ENCODE measurements around the gene RYR3. TPM values are rescaled to one million over a fixed set of nuclear protein-coding genes. Genes with fewer than 3 reads are reported as not detected.

RYR3 gene
- total RNA-seq, 1 experiment from 2014 or later, result not detected

GRCh38 chr15:33831646-33832045 is 520.9 kb downstream of the RYR3 start:
- H3K4me3 Mint-ChIP-seq (ENCODE audit: unreplicated experiment), result no peak overlapping the region
- ChIA-PET CTCF (interaction anchor here (0.6 to 1.9 kb wide), 3 partner anchors 14 to 106 kb away, joined by 3 to 6 read pairs (median 4); no protein-coding TSS in a partner anchor), POLR2A (no interaction called here)
- no peaks in the 10 kb centered on the region for H3K27me3 Mint-ChIP-seq (ENCODE audit: insufficient read depth, unreplicated experiment)
- H3K9me3 Mint-ChIP-seq (ENCODE audit: unreplicated experiment), result no peaks in the 10 kb centered on the region
- TF ChIP-seq CTCF (IDR thresholded peaks at IDR 0.05; ENCODE audit: unreplicated experiment), result no peak
- no TSS peak for BruUV-seq (replicated peaks)
- H3K4me1 Mint-ChIP-seq (ENCODE audit: insufficient read depth, unreplicated experiment), result no peaks in the 10 kb centered on the region
- no peak for DNase-seq (ENCODE audit: unreplicated experiment)
- H3K36me3 Mint-ChIP-seq (ENCODE audit: insufficient read depth, unreplicated experiment), result no peaks in the 10 kb centered on the region
- intact Hi-C loops (cut with micrococcal nuclease), result no loop called here
- H3K27ac Mint-ChIP-seq (ENCODE audit: low read depth, unreplicated experiment), result no peak overlapping the region

GRCh38 chr15:33834892-33835743 is 524.4 kb downstream of the RYR3 start:
- intact Hi-C loops (cut with micrococcal nuclease), result no loop called here
- no peak overlapping the region for H3K27ac Mint-ChIP-seq (ENCODE audit: low read depth, unreplicated experiment)
- ChIA-PET CTCF (interaction anchor here (0.7 kb wide), 1 partner anchor 13 kb away, joined by 3 read pairs; no protein-coding TSS in a partner anchor), POLR2A (no interaction called here)
- TF ChIP-seq CTCF (IDR thresholded peaks at IDR 0.05; ENCODE audit: unreplicated experiment), result no peak
- no peak for DNase-seq (ENCODE audit: unreplicated experiment)
- no peak overlapping the region for H3K4me3 Mint-ChIP-seq (ENCODE audit: unreplicated experiment)
- H3K9me3 Mint-ChIP-seq (ENCODE audit: unreplicated experiment), result no peaks in the 10 kb centered on the region
- H3K4me1 Mint-ChIP-seq (ENCODE audit: insufficient read depth, unreplicated experiment), result peaks cover 13% of the 10 kb centered on the region
- H3K27me3 Mint-ChIP-seq (ENCODE audit: insufficient read depth, unreplicated experiment), result no peaks in the 10 kb centered on the region
- H3K36me3 Mint-ChIP-seq (ENCODE audit: insufficient read depth, unreplicated experiment), result no peaks in the 10 kb centered on the region
- no TSS peak for BruUV-seq (replicated peaks)

GRCh38 chr15:33837294-33837693 is 526.5 kb downstream of the RYR3 start:
- ChIA-PET CTCF (interaction anchor here (0.5 kb wide), 1 partner anchor 26 kb away, joined by 3 read pairs; no protein-coding TSS in a partner anchor), POLR2A (no interaction called here)
- intact Hi-C loops (cut with micrococcal nuclease), result no loop called here
- DNase-seq (ENCODE audit: unreplicated experiment), result no peak
- H3K4me1 Mint-ChIP-seq (ENCODE audit: insufficient read depth, unreplicated experiment), result peaks cover 14% of the 10 kb centered on the region
- H3K27me3 Mint-ChIP-seq (ENCODE audit: insufficient read depth, unreplicated experiment), result no peaks in the 10 kb centered on the region
- no peaks in the 10 kb centered on the region for H3K9me3 Mint-ChIP-seq (ENCODE audit: unreplicated experiment)
- H3K27ac Mint-ChIP-seq (ENCODE audit: low read depth, unreplicated experiment), result no peak overlapping the region
- no TSS peak for BruUV-seq (replicated peaks)
- H3K4me3 Mint-ChIP-seq (ENCODE audit: unreplicated experiment), result no peak overlapping the region
- TF ChIP-seq CTCF (IDR thresholded peaks at IDR 0.05; ENCODE audit: unreplicated experiment), result no peak
- no peaks in the 10 kb centered on the region for H3K36me3 Mint-ChIP-seq (ENCODE audit: insufficient read depth, unreplicated experiment)

- Mint-ChIP-seq H3K27ac (ENCODE audit: low read depth, unreplicated experiment) (peak overlapping the region; percentile 1), H3K36me3 (ENCODE audit: insufficient read depth, unreplicated experiment) (no peaks in the 10 kb centered on the region), H3K4me1 (ENCODE audit: insufficient read depth, unreplicated experiment) (peaks cover 14% of the 10 kb centered on the region), H3K9me3 (ENCODE audit: unreplicated experiment) (no peaks in the 10 kb centered on the region), H3K4me3 (ENCODE audit: unreplicated experiment) (no peak overlapping the region), H3K27me3 (ENCODE audit: insufficient read depth, unreplicated experiment) (no peaks in the 10 kb centered on the region)
- BruUV-seq (replicated peaks), result no TSS peak
- intact Hi-C loops (cut with micrococcal nuclease), result no loop called here
- POLR2A ChIA-PET, result interaction anchor here (1.3 kb wide), 1 partner anchor 9 kb away, joined by 3 read pairs; no protein-coding TSS in a partner anchor
- no peak for DNase-seq (ENCODE audit: unreplicated experiment)
- no peak for TF ChIP-seq CTCF (IDR thresholded peaks at IDR 0.05; ENCODE audit: unreplicated experiment)
- CTCF ChIA-PET, result no interaction called here
Measured at GRCh38 chr15:33839540-33839939, 528.8 kb downstream of the RYR3 start.

Measured in MCF 10A (cell line).